GM19455 (cell line): ENCODE data around the gene ARHGAP26.

Experiments
- ATAC-seq: cut with Tn5 transposase; IDR thresholded peaks from one replicate; pipeline ENCODE4 v1.9.1; 2021; ENCODE audit not compliant: unreplicated experiment

The ARHGAP26 gene

GRCh38 chr5:143224672-143225071 lies 454.5 kb downstream of the ARHGAP26 start:
- no peak for ATAC-seq

- ATAC-seq = no peak
These were observed 455.3 kb downstream of the ARHGAP26 start for GRCh38 chr5:143225511-143225910.

- no peak for ATAC-seq
These were observed 456.2 kb downstream of the ARHGAP26 start for GRCh38 chr5:143226361-143226760.

- no peak for ATAC-seq
These were observed 456.7 kb downstream of the ARHGAP26 start for GRCh38 chr5:143226872-143227271.

- no peak for ATAC-seq
These were observed 457.1 kb downstream of the ARHGAP26 start for GRCh38 chr5:143227301-143227700.

- ATAC-seq = no peak
These were observed 458.6 kb downstream of the ARHGAP26 start for GRCh38 chr5:143228597-143229293.

GRCh38 chr5:143229426-143229895 lies 459.3 kb downstream of the ARHGAP26 start:
- peak; percentile 55 for ATAC-seq

GRCh38 chr5:143229896-143230675 lies 459.9 kb downstream of the ARHGAP26 start:
- peak; percentile 95 for ATAC-seq

- ATAC-seq = no peak
These were observed 460.5 kb downstream of the ARHGAP26 start for GRCh38 chr5:143230676-143230996.

- ATAC-seq = no peak
These were observed 461.2 kb downstream of the ARHGAP26 start for GRCh38 chr5:143231416-143231815.

GRCh38 chr5:143231973-143232812 lies 462.0 kb downstream of the ARHGAP26 start:
- no peak for ATAC-seq

- no peak for ATAC-seq
These were observed 462.9 kb downstream of the ARHGAP26 start for GRCh38 chr5:143233031-143233430.

GRCh38 chr5:143234162-143234842 lies 464.1 kb downstream of the ARHGAP26 start:
- no peak for ATAC-seq

GRCh38 chr5:143235423-143235822 lies 465.2 kb downstream of the ARHGAP26 start:
- no peak for ATAC-seq

GRCh38 chr5:143236682-143237081 lies 466.5 kb downstream of the ARHGAP26 start:
- no peak for ATAC-seq

GRCh38 chr5:143237664-143238063 lies 467.5 kb downstream of the ARHGAP26 start:
- no peak for ATAC-seq

GRCh38 chr5:143238620-143239019 lies 468.4 kb downstream of the ARHGAP26 start:
- no peak for ATAC-seq

- ATAC-seq = no peak
These were observed 469.8 kb downstream of the ARHGAP26 start for GRCh38 chr5:143239882-143240518.

- no peak for ATAC-seq
These were observed 471.7 kb downstream of the ARHGAP26 start for GRCh38 chr5:143241892-143242291.

GRCh38 chr5:143243103-143243502 lies 472.9 kb downstream of the ARHGAP26 start:
- ATAC-seq = no peak
